Mesendoderm (in vitro differentiated cells): Measurements from ENCODE around the gene POM121C.
"Not testable (repeated sequence)": the region's sequence is repeated elsewhere in the genome, so short reads cannot be mapped to it uniquely, and the experiment has no call there.

Experiments used
- DNase-seq: peaks from one replicate; pipeline ENCODE4 v3.0.0; 2013
- H2AK5ac ChIP-seq: 2 replicates; pipeline ENCODE4 v1.6.1; 2013; ENCODE audit warnings: low read length, inconsistent platforms
- H2BK120ac ChIP-seq: 2 replicates; pipeline ENCODE4 v1.6.1; 2013; ENCODE audit warnings: low read depth, mild to moderate bottlenecking, low read length, moderate library complexity, mixed read lengths
- H2BK15ac ChIP-seq: replicated peaks from 2 replicates; pipeline ENCODE4 v1.6.1; 2013; ENCODE audit warnings: low read depth, mild to moderate bottlenecking, moderate library complexity
- H2BK5ac ChIP-seq: 2 replicates; pipeline ENCODE4 v1.6.1; 2013; ENCODE audit warnings: low read length, inconsistent platforms
- H3K18ac ChIP-seq: 2 replicates; pipeline ENCODE4 v1.6.1; 2013; ENCODE audit warnings: mild to moderate bottlenecking, low read length, mixed read lengths
- H3K23ac ChIP-seq: one replicate; pipeline ENCODE4 v1.6.1; 2013; ENCODE audit warnings: low read length
- H3K27ac ChIP-seq: 2 replicates; pipeline ENCODE4 v1.5.1; 2013; ENCODE audit warnings: low read depth, mild to moderate bottlenecking, inconsistent platforms, low read length, moderate library complexity
- H3K27me3 ChIP-seq: 2 replicates; pipeline ENCODE4 v1.6.1; 2013; ENCODE audit warnings: low read length, control low read depth, mild to moderate bottlenecking, inconsistent platforms; ENCODE audit not compliant: insufficient read depth, poor library complexity
- H3K36me3 ChIP-seq: 2 replicates; pipeline ENCODE4 v1.6.1; 2013; ENCODE audit warnings: low read length, inconsistent platforms; ENCODE audit not compliant: control insufficient read depth, insufficient read depth
- H3K4ac ChIP-seq: one replicate; pipeline ENCODE4 v1.6.1; 2013; ENCODE audit warnings: low read depth, mild to moderate bottlenecking, low read length, moderate library complexity
- H3K4me1 ChIP-seq: 2 replicates; pipeline ENCODE4 v1.6.1; 2013; ENCODE audit warnings: low read depth, low read length, inconsistent platforms; ENCODE audit not compliant: control insufficient read depth
- H3K4me2 ChIP-seq: 2 replicates; pipeline ENCODE4 v1.6.1; 2013; ENCODE audit warnings: low read length
- H3K4me3 ChIP-seq: 2 replicates; pipeline ENCODE4 v1.5.1; 2013; ENCODE audit warnings: mild to moderate bottlenecking, low read length
- H3K56ac ChIP-seq: one replicate; pipeline ENCODE4 v1.6.1; 2013; ENCODE audit warnings: low read length
- H3K79me1 ChIP-seq: 2 replicates; pipeline ENCODE4 v1.6.1; 2013; ENCODE audit warnings: low read length, inconsistent platforms
- H3K79me2 ChIP-seq: 2 replicates; pipeline ENCODE4 v1.6.1; 2013; ENCODE audit warnings: mild to moderate bottlenecking, low read length; ENCODE audit not compliant: control insufficient read depth, insufficient read depth
- H3K9ac ChIP-seq: 2 replicates; pipeline ENCODE4 v1.6.1; 2013; ENCODE audit warnings: low read length, inconsistent platforms
- H4K5ac ChIP-seq: one replicate; pipeline ENCODE4 v1.6.1; 2013; ENCODE audit warnings: low read length
- H4K8ac ChIP-seq: one replicate; pipeline ENCODE4 v1.6.1; 2013; ENCODE audit warnings: low read depth, mild to moderate bottlenecking, control low read depth, low read length, moderate library complexity
- WGBS: extraction: QIAGEN DNeasy Blood & Tissue Kit; methylation state at CpG from one replicate; pipeline ENCODE4 v1.1.7; 2013; ENCODE audit warnings: low lambda C conversion rate, missing lambda C conversion rate; ENCODE audit not compliant: insufficient coverage; ENCODE audit errors: extremely low coverage; 5-methylcytosine and 5-hydroxymethylcytosine counted together

The POM121C gene

DNA sequence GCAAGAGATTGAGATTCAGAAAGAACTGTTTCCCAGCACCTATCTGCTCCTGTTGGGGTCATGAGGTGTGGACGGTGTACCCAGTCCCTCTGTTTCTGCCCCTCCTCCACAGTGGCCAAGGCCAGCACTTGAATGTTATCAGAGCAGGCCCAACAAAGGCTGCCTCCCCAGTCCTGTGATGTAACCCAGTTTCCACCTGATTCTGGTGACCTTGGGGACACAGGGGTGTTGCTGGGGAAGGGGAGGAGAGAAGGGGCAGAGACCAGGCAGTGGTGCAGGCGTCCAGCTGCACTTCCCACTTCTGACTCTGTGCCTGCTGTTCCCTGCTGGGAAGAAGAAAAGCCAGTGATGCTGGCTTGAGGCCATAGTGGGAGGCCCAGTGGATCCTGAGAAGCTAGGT is 88.2 kb downstream of the POM121C start:
- not testable (repeated sequence) for DNase-seq, H3K56ac ChIP-seq, H3K27ac ChIP-seq, H3K18ac ChIP-seq, H3K4me2 ChIP-seq, H3K4ac ChIP-seq, H2AK5ac ChIP-seq, H3K4me3 ChIP-seq, H3K79me2 ChIP-seq, H3K4me1 ChIP-seq, H3K27me3 ChIP-seq, H3K9ac ChIP-seq, H2BK5ac ChIP-seq, H2BK15ac ChIP-seq, H4K8ac ChIP-seq, H3K79me1 ChIP-seq, H2BK120ac ChIP-seq, H3K36me3 ChIP-seq, H4K5ac ChIP-seq, H3K23ac ChIP-seq
- WGBS, result no CpG with 5 or more reads among the region's 2 CpGs

DNA sequence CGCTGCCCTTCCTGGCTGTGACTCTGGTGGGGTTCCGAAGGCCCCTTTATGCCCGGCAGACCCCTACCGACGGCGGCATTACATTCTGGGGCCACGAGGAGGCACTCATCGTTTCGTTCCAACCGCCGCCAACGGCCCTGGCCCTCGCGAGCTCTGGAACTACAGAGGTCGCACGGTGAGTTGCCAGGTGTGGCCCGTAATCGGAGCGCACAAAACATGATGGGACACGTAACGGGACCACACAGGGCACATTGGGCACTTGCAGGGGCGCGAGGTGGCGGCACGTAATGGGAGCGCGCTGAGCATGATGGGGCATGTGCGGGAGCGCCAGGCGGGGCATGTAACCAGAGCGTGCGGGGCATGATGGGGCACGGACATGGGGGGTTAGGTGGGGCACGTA is 90.8 kb downstream of the POM121C start, which contains the start of gene TRIM73:
Gene TRIM73, plus strand, starts transcription at position 301 of the 400 bp plus-strand sequence. CDS start 3,305 bp downstream, outside the sequence.
- H2AK5ac ChIP-seq, H3K4ac ChIP-seq, H2BK15ac ChIP-seq, H3K79me1 ChIP-seq, H3K4me2 ChIP-seq, H3K9ac ChIP-seq, DNase-seq, H3K27ac ChIP-seq, H4K5ac ChIP-seq, H4K8ac ChIP-seq, H3K4me1 ChIP-seq, H2BK5ac ChIP-seq, H2BK120ac ChIP-seq, H3K56ac ChIP-seq, H3K36me3 ChIP-seq, H3K18ac ChIP-seq, H3K27me3 ChIP-seq, H3K23ac ChIP-seq, H3K4me3 ChIP-seq, H3K79me2 ChIP-seq: not testable (repeated sequence)
- no CpG with 5 or more reads among the region's 34 CpGs for WGBS

DNA sequence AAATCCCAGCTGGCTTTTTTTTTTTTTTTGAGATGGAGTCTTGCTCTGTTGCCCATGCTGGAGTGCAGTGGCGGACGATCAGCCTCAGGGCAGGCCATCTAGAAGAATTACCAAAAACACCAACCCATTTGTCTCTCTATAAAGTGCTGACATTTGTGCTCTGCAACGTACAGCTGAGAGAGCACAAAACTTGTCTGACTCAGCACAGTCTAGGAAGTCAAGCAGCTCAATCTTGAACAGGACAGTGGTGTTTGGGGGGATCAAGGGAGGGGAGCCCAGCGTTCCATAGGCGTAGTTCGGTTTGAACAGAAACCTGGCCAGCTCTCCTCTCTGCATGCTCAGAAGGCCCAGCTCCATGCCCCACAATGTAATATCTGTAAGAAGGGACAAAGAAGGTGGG is 92.9 kb downstream of the POM121C start:
- H2BK5ac ChIP-seq, H4K8ac ChIP-seq, H3K23ac ChIP-seq, H2BK15ac ChIP-seq, H3K4me2 ChIP-seq, H3K4me1 ChIP-seq, H3K27me3 ChIP-seq, H3K4ac ChIP-seq, H3K36me3 ChIP-seq, DNase-seq, H3K79me2 ChIP-seq, H3K9ac ChIP-seq, H2AK5ac ChIP-seq, H3K56ac ChIP-seq, H2BK120ac ChIP-seq, H4K5ac ChIP-seq, H3K27ac ChIP-seq, H3K4me3 ChIP-seq, H3K79me1 ChIP-seq, H3K18ac ChIP-seq: not testable (repeated sequence)
- WGBS, result no CpG with 5 or more reads among the region's 6 CpGs

- not testable (repeated sequence) for H2BK15ac ChIP-seq, H2AK5ac ChIP-seq, H3K4me1 ChIP-seq, H4K5ac ChIP-seq, H3K79me1 ChIP-seq, H3K27ac ChIP-seq, H2BK5ac ChIP-seq, H2BK120ac ChIP-seq, H3K4ac ChIP-seq, H3K36me3 ChIP-seq, H3K18ac ChIP-seq, H3K4me2 ChIP-seq, H3K23ac ChIP-seq, H4K8ac ChIP-seq, DNase-seq, H3K79me2 ChIP-seq, H3K4me3 ChIP-seq, H3K27me3 ChIP-seq, H3K9ac ChIP-seq, H3K56ac ChIP-seq
- no CpG with 5 or more reads among the region's 17 CpGs for WGBS
Measured at GRCh38 chr7:75374519-75375317, 111.4 kb downstream of the POM121C start.

DNA sequence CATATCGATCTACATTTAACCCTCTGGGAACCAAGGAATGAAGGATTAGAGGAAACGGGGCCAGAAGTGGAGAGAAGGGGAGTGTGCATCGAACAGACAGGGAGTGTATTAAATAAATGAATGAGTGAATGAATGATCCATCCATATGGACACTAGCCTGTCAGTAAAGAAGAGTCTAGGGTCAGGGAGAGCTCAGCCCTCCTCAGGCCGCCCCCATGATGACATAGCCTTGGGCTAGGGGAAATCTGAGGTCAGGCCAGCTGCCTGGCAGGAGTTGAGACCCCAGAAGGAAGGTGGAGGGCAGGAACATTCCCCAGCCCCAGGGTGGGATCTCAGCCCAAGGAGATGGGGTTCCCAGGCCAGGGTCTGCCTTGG is 112.0 kb downstream of the POM121C start:
- WGBS, result no CpG with 5 or more reads among the region's 4 CpGs

GRCh38 chr7:75367313-75367712 is 118.8 kb downstream of the POM121C start:
- WGBS, result no CpG with 5 or more reads among the region's 9 CpGs
- H3K4me2 ChIP-seq, DNase-seq, H3K23ac ChIP-seq, H3K18ac ChIP-seq, H2BK15ac ChIP-seq, H2BK120ac ChIP-seq, H2AK5ac ChIP-seq, H3K4me1 ChIP-seq, H3K56ac ChIP-seq, H3K36me3 ChIP-seq, H2BK5ac ChIP-seq, H3K4ac ChIP-seq, H3K79me1 ChIP-seq, H3K27me3 ChIP-seq, H3K4me3 ChIP-seq, H3K27ac ChIP-seq, H3K9ac ChIP-seq, H4K8ac ChIP-seq, H3K79me2 ChIP-seq, H4K5ac ChIP-seq: not testable (repeated sequence)

More for the DNA sequence above, 112.0 kb downstream of the POM121C start:
- not testable (repeated sequence) for DNase-seq, H2BK5ac ChIP-seq, H3K27ac ChIP-seq, H3K36me3 ChIP-seq, H3K23ac ChIP-seq, H4K8ac ChIP-seq, H3K4ac ChIP-seq, H2AK5ac ChIP-seq, H2BK15ac ChIP-seq, H3K4me3 ChIP-seq, H3K56ac ChIP-seq, H4K5ac ChIP-seq, H2BK120ac ChIP-seq, H3K9ac ChIP-seq, H3K79me1 ChIP-seq, H3K79me2 ChIP-seq, H3K4me1 ChIP-seq, H3K4me2 ChIP-seq, H3K18ac ChIP-seq, H3K27me3 ChIP-seq
